Osteocyte (in vitro differentiated cells): Measurements from ENCODE around the gene POP5. TPM values are rescaled to one million over a fixed set of nuclear protein-coding genes. Genes with fewer than 3 reads are reported as not detected.
"Not testable (repeated sequence)": the region's sequence is repeated elsewhere in the genome, so short reads cannot be mapped to it uniquely, and the experiment has no call there.

Source experiments
- DNase-seq: peaks from one replicate; pipeline ENCODE4 v3.0.0; 2021; ENCODE audit warnings: mixed read lengths; ENCODE audit not compliant: unreplicated experiment; ENCODE audit errors: extremely low spot score
- H3K27ac Mint-ChIP-seq: one replicate; pipeline ENCODE4 v1.8.0; 2021; ENCODE audit warnings: mild to moderate bottlenecking, mixed read lengths; ENCODE audit not compliant: unreplicated experiment
- H3K27me3 Mint-ChIP-seq: one replicate; pipeline ENCODE4 v1.8.0; 2021; ENCODE audit warnings: mixed read lengths; ENCODE audit not compliant: unreplicated experiment
- H3K36me3 Mint-ChIP-seq: one replicate; pipeline ENCODE4 v1.8.0; 2021; ENCODE audit warnings: mixed read lengths; ENCODE audit not compliant: unreplicated experiment
- H3K4me1 Mint-ChIP-seq: one replicate; pipeline ENCODE4 v1.8.0; 2021; ENCODE audit warnings: mixed read lengths; ENCODE audit not compliant: unreplicated experiment
- H3K4me3 Mint-ChIP-seq: one replicate; pipeline ENCODE4 v1.8.0; 2021; ENCODE audit warnings: mild to moderate bottlenecking, moderate library complexity, mixed read lengths; ENCODE audit not compliant: unreplicated experiment
- H3K9me3 Mint-ChIP-seq: one replicate; pipeline ENCODE4 v1.8.0; 2021; ENCODE audit warnings: mixed read lengths; ENCODE audit not compliant: unreplicated experiment
- CTCF ChIP-seq: fragments of 200-600 bp; sonication (generic); IDR thresholded peaks from 2 replicates; pipeline ENCODE4 v1.5.0; 2021; ENCODE audit warnings: antibody characterized with exemption, mild to moderate bottlenecking, moderate library complexity
- total RNA-seq: library from RNA; stranded (reverse); gene quantifications from 2 replicates; pipeline ENCODE4 v1.2.1, GENCODE V29; 2021

POP5 gene
- total RNA-seq, 1 donor from 2014 or later: 36.9 TPM

GRCh38 chr12:120620624-120621023 lies 39.4 kb upstream of the POP5 start:
- no peak for TF ChIP-seq CTCF

GRCh38 chr12:120618954-120619615 lies 37.9 kb upstream of the POP5 start:
- Mint-ChIP-seq H3K9me3 (no peaks in the 10 kb centered on the region), H3K4me3 (no peak overlapping the region), H3K27ac (no peak overlapping the region), H3K27me3 (peaks cover 48% of the 10 kb centered on the region), H3K4me1 (no peaks in the 10 kb centered on the region), H3K36me3 (no peaks in the 10 kb centered on the region)
- no peak for DNase-seq
- TF ChIP-seq CTCF: no peak

More at GRCh38 chr12:120620624-120621023, 39.4 kb upstream of the POP5 start:
- Mint-ChIP-seq H3K27ac (no peak overlapping the region), H3K4me3 (no peak overlapping the region), H3K9me3 (no peaks in the 10 kb centered on the region), H3K4me1 (no peaks in the 10 kb centered on the region), H3K27me3 (peaks cover 42% of the 10 kb centered on the region), H3K36me3 (no peaks in the 10 kb centered on the region)
- DNase-seq: no peak

GRCh38 chr12:120617767-120618166 lies 36.6 kb upstream of the POP5 start:
- H3K9me3 Mint-ChIP-seq, H3K4me1 Mint-ChIP-seq, DNase-seq, H3K4me3 Mint-ChIP-seq, H3K36me3 Mint-ChIP-seq, H3K27ac Mint-ChIP-seq: not testable (repeated sequence)
- peaks cover 61% of the 10 kb centered on the region for H3K27me3 Mint-ChIP-seq

- DNase-seq, H3K27ac Mint-ChIP-seq, H3K36me3 Mint-ChIP-seq, H3K4me1 Mint-ChIP-seq, H3K9me3 Mint-ChIP-seq, H3K4me3 Mint-ChIP-seq: not testable (repeated sequence)
- H3K27me3 Mint-ChIP-seq: peaks cover 59% of the 10 kb centered on the region
Observed at GRCh38 chr12:120617193-120617592, 36.0 kb upstream of the POP5 start.

GRCh38 chr12:120614848-120615247 lies 33.6 kb upstream of the POP5 start:
- no peak for DNase-seq
- TF ChIP-seq CTCF: no peak
- Mint-ChIP-seq H3K27ac (no peak overlapping the region), H3K9me3 (no peaks in the 10 kb centered on the region), H3K27me3 (peaks cover 66% of the 10 kb centered on the region), H3K36me3 (no peaks in the 10 kb centered on the region), H3K4me3 (no peak overlapping the region), H3K4me1 (no peaks in the 10 kb centered on the region)

- H3K27me3 Mint-ChIP-seq: peaks cover 62% of the 10 kb centered on the region
- H3K27ac Mint-ChIP-seq, H3K9me3 Mint-ChIP-seq, H3K4me3 Mint-ChIP-seq, H3K4me1 Mint-ChIP-seq, DNase-seq, H3K36me3 Mint-ChIP-seq: not testable (repeated sequence)
Observed at GRCh38 chr12:120611534-120611933, 30.3 kb upstream of the POP5 start.
